K562 treated with DMSO at 1 percent for 48 hours (cell line): ENCODE results near the gene ZNF221. TPM values are rescaled to one million over a fixed set of nuclear protein-coding genes. Genes with fewer than 3 reads are reported as not detected.

Experiments
- total RNA-seq: library from RNA; unstranded; fragments of 300-600 nt; gene quantifications from 2 replicates; pipeline ENCODE4 v1.2.3, GENCODE V29; 2022; ENCODE audit warnings: low replicate concordance; ENCODE audit errors: extremely low read depth

Gene ZNF221
- total RNA-seq = not detected in 2 replicates

GRCh38 chr19:43950834-43951645, at the start of gene ZNF221:
ZNF221 (plus strand) TSS chr19:43951228; CDS start chr19:43962727, 11,499 bp downstream.

DNA sequence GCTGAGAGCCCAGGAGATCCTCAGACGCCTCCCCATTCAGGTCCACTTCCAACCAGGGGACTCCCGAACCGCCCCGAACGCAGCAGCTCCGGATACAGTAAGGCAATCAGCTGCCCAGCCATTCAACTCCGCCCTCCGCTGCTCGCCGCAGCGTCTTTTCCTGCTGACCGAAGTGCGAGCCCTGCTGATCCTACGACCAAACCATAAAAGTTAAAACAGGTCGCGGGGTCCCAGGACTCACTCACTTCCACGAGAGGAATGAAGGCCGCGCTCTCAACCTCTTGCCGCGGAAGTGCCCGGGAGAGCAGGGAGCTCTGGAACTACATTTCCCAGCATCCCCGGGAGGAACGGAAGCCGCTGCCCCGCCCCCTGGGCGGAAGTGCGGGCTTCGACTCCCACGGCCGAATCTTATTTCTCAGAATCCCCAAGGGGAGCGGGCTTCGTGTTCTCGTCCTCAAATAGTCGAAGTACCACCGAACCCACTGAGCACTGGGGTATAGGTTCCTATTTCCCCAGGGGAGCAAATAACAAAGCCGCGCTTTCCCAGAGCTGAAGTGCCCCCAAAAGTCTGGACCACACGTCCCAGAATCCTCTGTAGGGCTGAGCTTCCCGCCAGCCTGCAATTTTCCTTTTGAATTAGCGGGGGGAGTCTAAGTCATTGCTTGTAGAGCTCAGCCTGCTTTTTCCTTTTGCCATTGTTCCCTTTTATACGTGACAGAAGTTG, 15.9 kb upstream of the ZNF221 start, which contains the start of gene ZNF45:
Gene ZNF45 (minus strand): TSS at position 298 of the 724 bp plus-strand sequence. CDS start 13,097 bp downstream, outside the sequence.

DNA sequence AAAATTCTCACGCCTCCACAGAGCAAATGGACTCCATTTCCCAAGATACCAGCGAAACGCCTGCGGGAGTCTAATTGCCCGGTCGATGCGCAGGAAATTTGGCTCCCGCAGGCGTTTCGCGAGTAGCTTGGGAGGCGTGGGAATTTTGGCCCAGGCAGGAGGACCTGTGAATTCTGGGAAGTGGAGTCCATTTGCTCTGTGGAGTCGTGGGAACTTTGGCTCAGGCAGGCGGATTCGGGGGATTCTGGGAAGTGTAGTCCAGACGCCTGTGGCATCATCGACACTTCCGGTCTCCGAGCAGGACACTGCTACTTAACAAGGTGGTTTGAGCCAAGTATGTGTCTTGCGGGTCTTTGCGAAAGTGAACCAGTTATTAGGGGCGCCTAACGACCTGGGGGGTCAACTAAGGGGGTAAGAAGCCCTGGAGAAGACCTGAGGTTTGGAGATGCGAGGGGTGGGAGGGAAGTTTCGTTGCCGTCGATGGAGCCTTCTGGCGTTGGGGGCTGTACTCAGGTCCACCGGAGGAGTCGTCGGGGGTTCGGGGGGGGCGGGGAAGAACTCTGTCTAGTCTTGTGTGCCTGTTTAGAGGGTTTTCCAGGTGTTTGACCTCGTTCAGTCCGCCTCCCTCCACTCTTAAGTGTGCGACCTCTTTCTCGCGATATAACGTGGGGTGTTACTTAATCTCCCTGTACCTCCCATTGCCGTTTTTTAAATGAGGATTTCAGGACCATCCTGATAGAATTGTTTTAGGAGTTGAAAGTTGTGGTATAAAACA, 33.1 kb downstream of the ZNF221 start, which contains the start of gene ZNF155:
Gene ZNF155 (plus strand): TSS at position 277 of the 775 bp plus-strand sequence. CDS start 4,356 bp downstream, outside the sequence.

DNA sequence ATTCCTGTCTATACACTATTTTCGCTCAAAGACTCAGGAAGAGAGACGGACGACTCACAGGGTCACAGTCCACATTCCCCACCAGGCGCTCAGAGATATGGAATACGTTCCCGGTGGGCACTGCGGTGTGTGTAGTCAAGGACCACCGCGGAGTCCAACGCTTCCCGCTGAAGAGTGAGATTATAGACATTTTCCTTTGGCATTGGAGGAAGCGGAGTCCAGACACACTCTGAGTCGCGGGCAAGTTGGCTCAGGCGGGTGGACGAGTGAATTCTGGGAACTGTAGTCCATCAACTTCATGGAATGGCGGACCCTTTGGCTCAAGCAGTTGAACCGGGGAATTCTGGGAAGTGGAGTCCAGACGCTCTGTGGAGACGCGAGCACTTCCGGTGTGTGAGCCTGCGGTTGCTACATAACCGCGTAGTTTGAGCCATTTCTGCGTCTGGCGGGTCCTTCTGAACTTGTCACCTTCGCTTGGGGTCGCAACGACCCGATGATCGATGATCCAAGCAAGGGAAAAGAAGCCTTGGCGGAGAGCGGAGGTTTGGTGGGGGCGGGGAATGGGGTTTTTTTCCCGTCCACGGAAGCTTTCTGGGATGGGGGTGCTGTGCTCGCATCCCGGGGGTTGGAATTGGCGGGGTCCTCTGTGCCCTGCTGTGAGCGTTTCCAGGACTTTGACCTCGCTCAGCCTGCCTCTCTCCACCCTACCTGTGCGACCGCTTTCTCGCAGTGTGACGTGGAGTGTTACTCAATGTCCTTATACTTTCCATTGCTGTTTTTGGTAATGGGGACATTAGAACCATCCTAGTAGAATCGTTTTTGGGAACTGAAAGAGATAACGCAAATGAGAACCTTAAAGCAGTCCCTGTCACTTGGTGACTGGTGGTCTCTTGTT, 51.8 kb downstream of the ZNF221 start, which contains the start of gene ZNF230:
Gene ZNF230 (plus strand): TSS at position 392 of the 895 bp plus-strand sequence. CDS start 4,122 bp downstream, outside the sequence.

Other genes starting within 250 kb of the ZNF221 start
- not detected in 2 replicates for gene IRGC, start 235.2 kb upstream of the ZNF221 start, total RNA-seq
- gene SMG9, start 196.3 kb upstream of the ZNF221 start, total RNA-seq = not detected in 2 replicates
- gene KCNN4, start 170.3 kb upstream of the ZNF221 start, total RNA-seq = not detected in 2 replicates
- gene LYPD5, start 148.8 kb upstream of the ZNF221 start, total RNA-seq = not detected in 2 replicates
- not detected in 2 replicates for gene ZNF283, start 123.9 kb upstream of the ZNF221 start, total RNA-seq
- not detected in 2 replicates for gene ZNF404, start 67.3 kb upstream of the ZNF221 start, total RNA-seq
- not detected in 2 replicates for gene ZNF45, start 15.9 kb upstream of the ZNF221 start, total RNA-seq
- gene ZNF155, start 33.0 kb downstream of the ZNF221 start, total RNA-seq = not detected in 2 replicates
- gene ZNF230, start 51.7 kb downstream of the ZNF221 start, total RNA-seq = not detected in 2 replicates
- not detected in 2 replicates for gene ZNF222, start 74.2 kb downstream of the ZNF221 start, total RNA-seq
- gene ZNF223, start 100.8 kb downstream of the ZNF221 start, total RNA-seq = not detected in 2 replicates
- not detected in 2 replicates for gene ZNF284, start 120.9 kb downstream of the ZNF221 start, total RNA-seq
- not detected in 2 replicates for gene ZNF224, start 143.1 kb downstream of the ZNF221 start, total RNA-seq
- gene ZNF225, start 162.2 kb downstream of the ZNF221 start, total RNA-seq = not detected in 2 replicates
- gene ZNF234, start 190.3 kb downstream of the ZNF221 start, total RNA-seq = not detected in 2 replicates
- not detected in 2 replicates for gene ZNF226, start 213.9 kb downstream of the ZNF221 start, total RNA-seq